A673 (cell line): ENCODE data around the gene FSIP2. TPM values are rescaled to one million over a fixed set of nuclear protein-coding genes. Genes with fewer than 3 reads are reported as not detected.

ENCODE experiments used
- BruUV-seq: library from RNA; stranded (reverse); fragments of 400-500 nt; replicated peaks from 2 replicates; lab custom pipeline; 2021; lab: Mats Ljungman, UMichigan
- CTCF ChIA-PET: fragments of 300-600 bp; sonication (Branson Sonifier 250); formaldehyde crosslinking; loops from one replicate; lab custom pipeline; 2022; ENCODE audit warnings: antibody characterized with exemption; lab: Charles Lee
- POLR2A ChIA-PET: fragments of 300-600 bp; sonication (Branson Sonifier 250); formaldehyde crosslinking; loops from one replicate; lab custom pipeline; 2022; ENCODE audit warnings: antibody characterized with exemption; ENCODE audit not compliant: low non-redundant PET; lab: Charles Lee
- DNase-seq: peaks from one replicate; pipeline ENCODE4 v3.0.0-alpha.2; 2015; ENCODE audit warnings: low spot score
- H3K27ac ChIP-seq: fragments of 200-600 bp; sonication (generic); 2 replicates; pipeline ENCODE4 v1.5.1; 2016; ENCODE audit warnings: mixed run types, low read depth, mild to moderate bottlenecking, mixed read lengths, antibody characterized with exemption, low read length; ENCODE audit not compliant: poor library complexity, severe bottlenecking
- H3K27me3 ChIP-seq: fragments of 200-600 bp; sonication (generic); replicated peaks from 2 replicates; pipeline ENCODE4 v1.6.1; 2017; ENCODE audit warnings: mixed run types, low read depth, mild to moderate bottlenecking, mixed read lengths, antibody characterized with exemption, low read length; ENCODE audit not compliant: insufficient read depth, poor library complexity
- H3K36me3 ChIP-seq: fragments of 200-600 bp; sonication (generic); 2 replicates; pipeline ENCODE4 v1.6.1; 2016; ENCODE audit warnings: mixed run types, mild to moderate bottlenecking, mixed read lengths, antibody characterized with exemption, low read length; ENCODE audit not compliant: insufficient read depth, poor library complexity, severe bottlenecking
- H3K4me1 ChIP-seq: fragments of 200-600 bp; sonication (generic); 2 replicates; pipeline ENCODE4 v1.6.1; 2017; ENCODE audit warnings: mixed run types, mild to moderate bottlenecking, mixed read lengths, antibody characterized with exemption, low read length; ENCODE audit not compliant: insufficient read depth, poor library complexity, severe bottlenecking
- H3K4me3 ChIP-seq: fragments of 200-600 bp; sonication (generic); 2 replicates; pipeline ENCODE4 v1.5.1; 2016; ENCODE audit warnings: low read depth, mixed run types, mild to moderate bottlenecking, mixed read lengths, low read length; ENCODE audit not compliant: poor library complexity, severe bottlenecking
- H3K9me3 ChIP-seq: fragments of 200-600 bp; sonication (generic); 2 replicates; pipeline ENCODE4 v1.6.1; 2016; ENCODE audit warnings: mixed run types, low read depth, mild to moderate bottlenecking, mixed read lengths, antibody characterized with exemption, low read length; ENCODE audit not compliant: poor library complexity, severe bottlenecking
- CTCF ChIP-seq: fragments of 300-800, 200-600 bp; sonication (generic); conservative IDR thresholded peaks from 2 replicates; pipeline ENCODE4 v1.5.1; 2017; ENCODE audit warnings: low read depth, mild to moderate bottlenecking, antibody characterized with exemption, low read length, moderate library complexity, mixed read lengths
- EZH2 ChIP-seq: fragments of 200-600 bp; sonication (generic); IDR thresholded peaks from 2 replicates; pipeline ENCODE4 v1.6.1; 2017; ENCODE audit warnings: borderline replicate concordance, low read depth, mild to moderate bottlenecking, mixed read lengths, antibody characterized with exemption, low read length; ENCODE audit not compliant: poor library complexity, severe bottlenecking
- intact Hi-C: fragments of 100-400 bp; cut with micrococcal nuclease; formaldehyde crosslinking; loops from one replicate; pipeline ENCODE4 v1.10.0; 2022; ENCODE audit not compliant: unreplicated experiment
- total RNA-seq: library from RNA; stranded (reverse); gene quantifications from 2 replicates; pipeline ENCODE4 v1.2.3, GENCODE V29; 2021

The FSIP2 gene
- total RNA-seq, 1 experiment from 2014 or later: 0.21 TPM

- intact Hi-C loops: no loop called here
- BruUV-seq: no TSS peak
- H3K27ac ChIP-seq: no peak overlapping the region
- H3K4me1 ChIP-seq: no peaks in the 10 kb centered on the region
- H3K27me3 ChIP-seq: no peaks in the 10 kb centered on the region
- H3K36me3 ChIP-seq: no peaks in the 10 kb centered on the region
- no peak for DNase-seq
- TF ChIP-seq EZH2 (no peak), CTCF (no peak)
- no peak overlapping the region for H3K4me3 ChIP-seq
- CTCF ChIA-PET: no interaction called here
- POLR2A ChIA-PET: no interaction called here
- H3K9me3 ChIP-seq: no peaks in the 10 kb centered on the region
These were observed 42.8 kb upstream of the FSIP2 start for GRCh38 chr2:185695711-185696235.

GRCh38 chr2:185700883-185701282 is 37.7 kb upstream of the FSIP2 start:
- Histone ChIP-seq H3K9me3 (no peaks in the 10 kb centered on the region), H3K36me3 (no peaks in the 10 kb centered on the region), H3K4me3 (no peak overlapping the region), H3K4me1 (no peaks in the 10 kb centered on the region), H3K27me3 (no peaks in the 10 kb centered on the region), H3K27ac (no peak overlapping the region)
- intact Hi-C loops: no loop called here
- TF ChIP-seq EZH2 (no peak), CTCF (no peak)
- no peak for DNase-seq
- CTCF ChIA-PET: no interaction called here
- POLR2A ChIA-PET: no interaction called here
- no TSS peak for BruUV-seq

- ChIA-PET POLR2A (no interaction called here), CTCF (no interaction called here)
- Histone ChIP-seq H3K36me3 (no peaks in the 10 kb centered on the region), H3K4me1 (no peaks in the 10 kb centered on the region), H3K27me3 (no peaks in the 10 kb centered on the region), H3K4me3 (no peak overlapping the region), H3K27ac (no peak overlapping the region), H3K9me3 (no peaks in the 10 kb centered on the region)
- TF ChIP-seq EZH2: no peak
- TF ChIP-seq CTCF: no peak
- intact Hi-C loops: loop anchor here (5.0 to 10.0 kb wide), 3 partner anchors 212 to 1130 kb away; no protein-coding TSS in a partner anchor
- DNase-seq: no peak
- BruUV-seq: no TSS peak
These were observed 3.9 kb upstream of the FSIP2 start for GRCh38 chr2:185734658-185735057.
